Stimulated activated CD4-positive, alpha-beta T cell treated with anti-CD3 and anti-CD28 coated beads, Interleukin-15, amount 100 ng/mL, for 1 hour (primary cell): ENCODE data around the gene SLC25A34.

Experiments
- DNase-seq, 2 donors: peaks; one replicate each; pipeline ENCODE4 v3.0.0-alpha.2; 2020; ENCODE audit warnings: low read depth in 1 of 2, low spot score in 1 of 2

Gene SLC25A34

GRCh38 chr1:15771836-15772515 lies 35.9 kb downstream of the SLC25A34 start:
- DNase-seq, result no peak

- DNase-seq, result no peak
Observed at GRCh38 chr1:15775706-15776105, 39.6 kb downstream of the SLC25A34 start.

GRCh38 chr1:15777909-15778707 lies 42.0 kb downstream of the SLC25A34 start:
- no peak for DNase-seq

- DNase-seq, result no peak
Observed at GRCh38 chr1:15785683-15786082, 49.6 kb downstream of the SLC25A34 start.

GRCh38 chr1:15786581-15786980 lies 50.5 kb downstream of the SLC25A34 start:
- no peak for DNase-seq

- no peak for DNase-seq
Observed at GRCh38 chr1:15788624-15789301, 52.7 kb downstream of the SLC25A34 start.
